WTC11 (cell line): ENCODE measurements around the gene TTLL3. TPM values are rescaled to one million over a fixed set of nuclear protein-coding genes. Genes with fewer than 3 reads are reported as not detected.

Experiments used
- ATAC-seq: fragments of 200-7000 bp; cut with Tn5 transposase; 2 replicates; pipeline ENCODE4 v1.10.0; 2021; ENCODE audit warnings: mild to moderate bottlenecking, moderate library complexity
- CTCF ChIA-PET: fragments of 300-600 bp; sonication (Branson Sonifier 250); formaldehyde crosslinking; loops from one replicate; lab custom pipeline; 2021; ENCODE audit warnings: antibody characterized with exemption; lab: Charles Lee
- POLR2A ChIA-PET: fragments of 350-600 bp; sonication (Branson Sonifier 250); formaldehyde crosslinking; loops from one replicate; lab custom pipeline; 2021; ENCODE audit warnings: antibody characterized with exemption; lab: Charles Lee
- DNase-seq: peaks from one replicate; pipeline ENCODE4 v3.0.0; 2021; ENCODE audit warnings: low spot score
- H3K27ac Mint-ChIP-seq: 2 replicates; pipeline ENCODE4 v1.8.0; 2021; ENCODE audit warnings: mixed read lengths
- H3K27me3 Mint-ChIP-seq: 2 replicates; pipeline ENCODE4 v1.8.0; 2021; ENCODE audit warnings: low read depth, mild to moderate bottlenecking, moderate library complexity, mixed read lengths
- H3K36me3 Mint-ChIP-seq: 2 replicates; pipeline ENCODE4 v1.8.0; 2021; ENCODE audit warnings: mixed read lengths
- H3K4me1 Mint-ChIP-seq: 2 replicates; pipeline ENCODE4 v1.8.0; 2022; ENCODE audit warnings: mixed read lengths
- H3K4me3 Mint-ChIP-seq: 2 replicates; pipeline ENCODE4 v1.8.0; 2021; ENCODE audit warnings: mild to moderate bottlenecking, moderate library complexity, mixed read lengths
- H3K9me3 Mint-ChIP-seq: 2 replicates; pipeline ENCODE4 v1.8.0; 2021; ENCODE audit warnings: mixed read lengths
- E2F5 ChIP-seq: sonication (generic); formaldehyde crosslinking; IDR thresholded peaks from 2 replicates; pipeline ENCODE4 v1.8.1; 2022; ENCODE audit warnings: mild to moderate bottlenecking, moderate library complexity, missing genetic modification reagents
- ELF4 ChIP-seq: sonication (generic); formaldehyde crosslinking; IDR thresholded peaks from 2 replicates; pipeline ENCODE4 v1.8.1; 2022; ENCODE audit warnings: low read depth, mild to moderate bottlenecking, moderate library complexity, missing genetic modification reagents
- FOXJ3 ChIP-seq: sonication (generic); formaldehyde crosslinking; IDR thresholded peaks from 2 replicates; pipeline ENCODE4 v1.9.0; 2021; ENCODE audit warnings: missing genetic modification reagents, mild to moderate bottlenecking, borderline replicate concordance
- MYBL2 ChIP-seq: sonication (generic); formaldehyde crosslinking; IDR thresholded peaks from 2 replicates; pipeline ENCODE4 v1.8.1; 2023; ENCODE audit warnings: mild to moderate bottlenecking, moderate library complexity, missing genetic modification reagents
- ZNF281 ChIP-seq: sonication (generic); formaldehyde crosslinking; IDR thresholded peaks from 2 replicates; pipeline ENCODE4 v1.8.0; 2023; ENCODE audit warnings: mild to moderate bottlenecking, missing genetic modification reagents
- ZSCAN18 ChIP-seq: fragments of 250-450 bp; sonication (Bioruptor Pico); IDR thresholded peaks from 2 replicates; pipeline ENCODE4 v2.1.2; 2022; ENCODE audit warnings: mild to moderate bottlenecking, moderate library complexity
- total RNA-seq: library from RNA; stranded (reverse); gene quantifications from 3 replicates; pipeline ENCODE4 v1.2.3, GENCODE V29; 2021
- TF ChIP-seq, protein P1 (sequence below): fragments of 250-450 bp; sonication (Bioruptor Pico); IDR thresholded peaks from 2 replicates; pipeline ENCODE4 v1.9.0; 2021; ENCODE audit warnings: mild to moderate bottlenecking, borderline replicate concordance
- TF ChIP-seq, protein P2 (sequence below): sonication (generic); formaldehyde crosslinking; conservative IDR thresholded peaks from 2 replicates; pipeline ENCODE4 v1.8.1; 2022; ENCODE audit warnings: mild to moderate bottlenecking, missing genetic modification reagents

The TTLL3 gene
- total RNA-seq, 1 experiment from 2014 or later = 14.7 TPM

DNA sequence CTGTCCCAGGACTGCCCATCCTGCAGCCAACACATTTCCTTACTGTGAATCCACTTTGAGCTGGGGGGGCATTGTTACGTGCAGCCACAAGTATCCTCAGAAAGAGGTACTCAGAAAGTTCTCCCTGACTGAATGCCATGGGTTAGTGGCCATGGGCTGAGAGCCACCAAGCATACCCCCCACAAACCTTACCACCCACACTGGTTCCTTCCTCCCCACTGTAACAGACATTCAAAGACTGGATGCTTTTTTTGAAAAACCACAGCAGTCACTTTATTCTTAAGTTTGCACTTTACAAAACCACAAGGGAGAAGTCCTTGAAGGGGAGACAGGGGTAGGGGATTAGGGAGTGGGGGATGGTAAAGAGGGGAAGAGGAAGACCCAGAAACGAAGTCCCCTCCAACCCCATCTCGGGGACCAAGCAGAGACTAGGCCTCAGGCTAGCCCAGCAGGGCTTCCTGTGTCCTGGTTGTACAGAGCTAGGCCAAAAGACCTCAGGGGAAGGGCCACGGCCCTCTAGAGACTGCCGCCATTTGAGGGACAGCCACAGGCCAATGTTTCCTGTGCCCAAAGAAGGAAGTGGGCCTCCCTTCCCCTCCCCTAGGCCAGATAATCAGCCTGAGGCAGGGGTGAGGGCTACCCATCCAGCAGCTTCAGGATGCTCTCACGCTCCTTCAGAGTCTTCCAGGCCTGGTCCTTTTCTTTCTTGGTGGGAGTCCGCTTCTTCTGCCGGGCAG, 30.2 kb upstream of the TTLL3 start (continued):
- TF ChIP-seq, protein P1, sequence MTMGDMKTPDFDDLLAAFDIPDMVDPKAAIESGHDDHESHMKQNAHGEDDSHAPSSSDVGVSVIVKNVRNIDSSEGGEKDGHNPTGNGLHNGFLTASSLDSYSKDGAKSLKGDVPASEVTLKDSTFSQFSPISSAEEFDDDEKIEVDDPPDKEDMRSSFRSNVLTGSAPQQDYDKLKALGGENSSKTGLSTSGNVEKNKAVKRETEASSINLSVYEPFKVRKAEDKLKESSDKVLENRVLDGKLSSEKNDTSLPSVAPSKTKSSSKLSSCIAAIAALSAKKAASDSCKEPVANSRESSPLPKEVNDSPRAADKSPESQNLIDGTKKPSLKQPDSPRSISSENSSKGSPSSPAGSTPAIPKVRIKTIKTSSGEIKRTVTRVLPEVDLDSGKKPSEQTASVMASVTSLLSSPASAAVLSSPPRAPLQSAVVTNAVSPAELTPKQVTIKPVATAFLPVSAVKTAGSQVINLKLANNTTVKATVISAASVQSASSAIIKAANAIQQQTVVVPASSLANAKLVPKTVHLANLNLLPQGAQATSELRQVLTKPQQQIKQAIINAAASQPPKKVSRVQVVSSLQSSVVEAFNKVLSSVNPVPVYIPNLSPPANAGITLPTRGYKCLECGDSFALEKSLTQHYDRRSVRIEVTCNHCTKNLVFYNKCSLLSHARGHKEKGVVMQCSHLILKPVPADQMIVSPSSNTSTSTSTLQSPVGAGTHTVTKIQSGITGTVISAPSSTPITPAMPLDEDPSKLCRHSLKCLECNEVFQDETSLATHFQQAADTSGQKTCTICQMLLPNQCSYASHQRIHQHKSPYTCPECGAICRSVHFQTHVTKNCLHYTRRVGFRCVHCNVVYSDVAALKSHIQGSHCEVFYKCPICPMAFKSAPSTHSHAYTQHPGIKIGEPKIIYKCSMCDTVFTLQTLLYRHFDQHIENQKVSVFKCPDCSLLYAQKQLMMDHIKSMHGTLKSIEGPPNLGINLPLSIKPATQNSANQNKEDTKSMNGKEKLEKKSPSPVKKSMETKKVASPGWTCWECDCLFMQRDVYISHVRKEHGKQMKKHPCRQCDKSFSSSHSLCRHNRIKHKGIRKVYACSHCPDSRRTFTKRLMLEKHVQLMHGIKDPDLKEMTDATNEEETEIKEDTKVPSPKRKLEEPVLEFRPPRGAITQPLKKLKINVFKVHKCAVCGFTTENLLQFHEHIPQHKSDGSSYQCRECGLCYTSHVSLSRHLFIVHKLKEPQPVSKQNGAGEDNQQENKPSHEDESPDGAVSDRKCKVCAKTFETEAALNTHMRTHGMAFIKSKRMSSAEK = no peak
- TF ChIP-seq ZSCAN18 (CRISPR knock-in tag) = no peak
- no peak for TF ChIP-seq ZNF281 (CRISPR knock-in tag)
- TF ChIP-seq E2F5 (CRISPR knock-in tag) = no peak
- TF ChIP-seq FOXJ3 (CRISPR knock-in tag) = no peak
- no peak for TF ChIP-seq MYBL2 (CRISPR knock-in tag)

DNA sequence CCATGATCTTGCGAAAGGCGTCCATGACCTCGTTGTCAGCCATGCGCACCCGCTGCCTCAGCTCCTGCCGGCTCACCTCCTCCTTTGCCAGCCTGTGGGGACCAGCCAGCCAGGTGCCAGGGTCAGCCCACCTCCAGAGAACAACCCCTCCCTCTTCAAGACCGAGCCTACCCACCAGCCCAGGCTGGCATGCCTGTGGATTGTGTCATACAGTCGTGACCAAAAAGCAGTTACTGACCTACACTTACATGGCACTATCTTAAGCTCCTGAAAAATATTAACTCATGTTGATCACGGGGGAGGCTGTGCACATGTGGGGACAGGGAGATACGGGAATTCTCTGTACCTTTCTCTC, 29.6 kb upstream of the TTLL3 start:
- Mint-ChIP-seq H3K36me3 (peaks cover 36% of the 10 kb centered on the region), H3K4me1 (no peaks in the 10 kb centered on the region), H3K27ac (no peak overlapping the region), H3K4me3 (no peak overlapping the region), H3K9me3 (no peaks in the 10 kb centered on the region), H3K27me3 (peaks cover 21% of the 10 kb centered on the region)
- DNase-seq = no peak
- no peak for ATAC-seq
- CTCF ChIA-PET = no interaction called here
- no peak for TF ChIP-seq FOXJ3 (CRISPR knock-in tag)
- POLR2A ChIA-PET = interaction anchor here (1.0 kb wide), 1 partner anchor 31 kb away, joined by 3 read pairs; the partner anchor contains the start of gene OGG1

GRCh38 chr3:9780910-9781309, 29.2 kb upstream of the TTLL3 start:
- no peak for ATAC-seq
- Mint-ChIP-seq H3K9me3 (no peaks in the 10 kb centered on the region), H3K36me3 (peaks cover 40% of the 10 kb centered on the region), H3K4me3 (no peak overlapping the region), H3K27ac (no peak overlapping the region), H3K27me3 (peaks cover 16% of the 10 kb centered on the region)
- CTCF ChIA-PET = interaction anchor here (0.9 kb wide), 1 partner anchor 54 kb away, joined by 3 read pairs; no protein-coding TSS in a partner anchor
- POLR2A ChIA-PET = interaction anchor here (1.0 kb wide), 1 partner anchor 31 kb away, joined by 3 read pairs; the partner anchor contains the start of gene OGG1
- TF ChIP-seq ELF4 (CRISPR knock-in tag) = no peak
- TF ChIP-seq, protein P2, sequence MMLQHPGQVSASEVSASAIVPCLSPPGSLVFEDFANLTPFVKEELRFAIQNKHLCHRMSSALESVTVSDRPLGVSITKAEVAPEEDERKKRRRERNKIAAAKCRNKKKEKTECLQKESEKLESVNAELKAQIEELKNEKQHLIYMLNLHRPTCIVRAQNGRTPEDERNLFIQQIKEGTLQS = no peak
- TF ChIP-seq, all 79 proteins: peak for 0
- H3K4me1 Mint-ChIP-seq = no peaks in the 10 kb centered on the region
- no peak for DNase-seq
